Epithelial cell of esophagus (primary cell): ENCODE data around the gene GLIS1.

Experiments
- DNase-seq: peaks from one replicate; pipeline ENCODE4 v3.0.0; 2010; ENCODE audit warnings: low read depth
- H3K4me3 ChIP-seq: 2 replicates; pipeline ENCODE4 v1.5.1; 2011; ENCODE audit warnings: mild to moderate bottlenecking, low read length, control low read depth
- TF ChIP-seq, protein P1 (sequence below): IDR thresholded peaks from 2 replicates; pipeline ENCODE4 v1.5.1; 2011; ENCODE audit warnings: low read depth, mild to moderate bottlenecking, low read length, control low read depth, inconsistent platforms; ENCODE audit not compliant: insufficient read depth; ENCODE audit errors: missing control alignments

The GLIS1 gene

GRCh38 chr1:53737648-53738204 lies 1.2 kb downstream of the GLIS1 start:
- H3K4me3 ChIP-seq = no peak overlapping the region
- no peak for DNase-seq
- TF ChIP-seq, protein P1, sequence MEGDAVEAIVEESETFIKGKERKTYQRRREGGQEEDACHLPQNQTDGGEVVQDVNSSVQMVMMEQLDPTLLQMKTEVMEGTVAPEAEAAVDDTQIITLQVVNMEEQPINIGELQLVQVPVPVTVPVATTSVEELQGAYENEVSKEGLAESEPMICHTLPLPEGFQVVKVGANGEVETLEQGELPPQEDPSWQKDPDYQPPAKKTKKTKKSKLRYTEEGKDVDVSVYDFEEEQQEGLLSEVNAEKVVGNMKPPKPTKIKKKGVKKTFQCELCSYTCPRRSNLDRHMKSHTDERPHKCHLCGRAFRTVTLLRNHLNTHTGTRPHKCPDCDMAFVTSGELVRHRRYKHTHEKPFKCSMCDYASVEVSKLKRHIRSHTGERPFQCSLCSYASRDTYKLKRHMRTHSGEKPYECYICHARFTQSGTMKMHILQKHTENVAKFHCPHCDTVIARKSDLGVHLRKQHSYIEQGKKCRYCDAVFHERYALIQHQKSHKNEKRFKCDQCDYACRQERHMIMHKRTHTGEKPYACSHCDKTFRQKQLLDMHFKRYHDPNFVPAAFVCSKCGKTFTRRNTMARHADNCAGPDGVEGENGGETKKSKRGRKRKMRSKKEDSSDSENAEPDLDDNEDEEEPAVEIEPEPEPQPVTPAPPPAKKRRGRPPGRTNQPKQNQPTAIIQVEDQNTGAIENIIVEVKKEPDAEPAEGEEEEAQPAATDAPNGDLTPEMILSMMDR = no peak

DNA sequence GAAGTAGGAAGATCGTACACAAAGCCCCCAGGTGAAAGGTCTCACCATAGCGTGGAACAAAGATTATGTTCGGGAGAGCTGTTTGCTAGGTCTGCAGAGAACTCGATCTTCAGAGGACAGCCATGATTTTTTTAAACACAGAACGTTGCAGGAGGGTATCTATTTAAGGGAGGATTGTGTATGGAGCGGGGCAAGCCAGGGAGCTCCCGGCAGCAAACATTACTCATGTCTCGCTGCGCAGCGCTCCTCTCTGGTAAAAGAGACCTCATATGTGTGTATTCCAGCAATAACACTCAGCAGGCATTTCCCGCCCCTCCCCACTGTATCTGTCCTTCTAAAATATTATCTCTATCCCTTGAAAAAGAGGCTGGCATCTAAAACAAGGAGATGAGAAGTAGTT lies 2.7 kb downstream of the GLIS1 start:
- TF ChIP-seq, protein P1 = no peak
- no peak overlapping the region for H3K4me3 ChIP-seq
- DNase-seq = no peak

GRCh38 chr1:53735681-53736080 lies 3.3 kb downstream of the GLIS1 start:
- H3K4me3 ChIP-seq = no peak overlapping the region
- TF ChIP-seq, protein P1 = no peak
- no peak for DNase-seq

DNA sequence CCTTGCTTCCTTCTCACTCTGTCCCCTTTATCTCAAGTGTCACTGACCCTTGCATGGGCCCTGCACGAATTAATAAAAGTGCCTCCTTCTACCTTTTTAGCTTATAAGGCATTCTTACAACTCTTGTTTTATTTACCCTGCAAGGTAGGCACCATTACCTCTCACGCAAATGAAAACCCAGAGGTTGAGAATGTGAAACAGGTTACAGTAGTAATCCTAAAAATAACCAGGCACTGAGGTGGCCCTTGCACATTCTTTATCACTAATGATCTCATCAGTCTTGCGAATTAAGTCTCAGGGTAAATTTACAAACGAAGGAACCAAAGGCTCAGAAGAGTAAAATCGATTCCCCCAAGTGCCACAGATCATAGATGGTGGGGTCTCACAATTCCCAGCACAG lies 3.7 kb downstream of the GLIS1 start:
- DNase-seq = no peak
- H3K4me3 ChIP-seq = no peak overlapping the region
- TF ChIP-seq, protein P1 = no peak

GRCh38 chr1:53734650-53735211 lies 4.2 kb downstream of the GLIS1 start:
- no peak overlapping the region for H3K4me3 ChIP-seq

DNA sequence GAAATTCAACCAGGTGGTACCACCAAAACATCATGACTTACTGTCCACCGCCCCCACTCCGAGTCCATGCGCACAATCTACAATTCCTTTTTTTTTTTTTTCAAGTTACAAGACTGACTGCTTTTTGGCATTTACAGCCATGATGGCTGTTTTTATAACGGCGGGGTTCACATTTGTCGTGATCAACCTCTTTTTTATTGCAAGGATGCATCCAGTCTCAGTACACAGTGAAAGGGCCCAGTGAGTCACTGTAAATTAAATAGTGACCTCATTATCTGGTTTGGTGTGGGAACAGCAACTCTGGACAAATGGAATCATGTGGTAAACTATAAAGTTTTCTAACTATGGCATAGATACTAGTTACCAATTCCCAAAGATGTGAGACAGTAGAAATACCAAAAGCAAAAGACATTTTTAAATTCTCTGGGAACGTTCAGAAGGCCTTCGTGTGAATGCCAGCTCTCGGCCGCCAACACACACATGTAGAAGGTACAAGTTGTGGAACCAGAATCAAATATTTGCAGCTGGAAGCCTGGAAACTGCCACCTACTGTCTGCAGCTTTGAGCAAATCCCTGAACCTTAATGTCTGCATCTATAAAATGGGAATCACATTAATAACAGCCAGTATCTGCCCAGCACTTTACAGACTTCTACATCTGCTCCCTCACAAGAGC lies 4.9 kb downstream of the GLIS1 start:
- DNase-seq = peak; percentile 44
- H3K4me3 ChIP-seq = no peak overlapping the region
- TF ChIP-seq, protein P1 = no peak

More at GRCh38 chr1:53734650-53735211, 4.2 kb downstream of the GLIS1 start:
- TF ChIP-seq, protein P1 = no peak
- peak; percentile 72 for DNase-seq

GRCh38 chr1:53733447-53733931 lies 5.5 kb downstream of the GLIS1 start:
- H3K4me3 ChIP-seq = no peak overlapping the region
- TF ChIP-seq, protein P1 = no peak
- DNase-seq = no peak
